HCT116 (cell line): Measurements from ENCODE around the gene RAB34. TPM values are rescaled to one million over a fixed set of nuclear protein-coding genes. Genes with fewer than 3 reads are reported as not detected.

ENCODE experiments used
- ATAC-seq: fragments of 200-7000 bp; cut with Tn5 transposase; 2 replicates; pipeline ENCODE4 v1.9.1; 2020; ENCODE audit warnings: mild to moderate bottlenecking, moderate library complexity
- BruUV-seq: library from RNA; stranded (reverse); fragments of 400-500 nt; replicated peaks from 2 replicates; lab custom pipeline; 2021; lab: Mats Ljungman, UMichigan
- CTCF ChIA-PET: fragments of 300-600 bp; sonication (Branson Sonifier 250); formaldehyde crosslinking; loops from one replicate; lab custom pipeline; 2021; ENCODE audit warnings: antibody characterized with exemption; lab: Charles Lee
- POLR2A ChIA-PET: fragments of 300-600, 350-600 bp; sonication (Branson Sonifier 250); formaldehyde crosslinking; loops from one replicate; lab custom pipeline; 2021; ENCODE audit warnings: antibody characterized with exemption; lab: Charles Lee
- RAD21 ChIA-PET, 2 experiments: fragments of 300-600 bp; sonication (Branson Sonifier 250); formaldehyde crosslinking; loops; one replicate each; lab custom pipeline; 2023; ENCODE audit warnings: low total read pairs in 2 of 2; ENCODE audit not compliant: uncharacterized antibody in 2 of 2, unreplicated experiment in 2 of 2, low non-redundant PET in 1 of 2; lab: Charles Lee
- DNase-seq: peaks from one replicate; pipeline ENCODE4 v3.0.0-alpha.2; 2010; ENCODE audit warnings: low read depth, low spot score
- H2AFZ ChIP-seq: fragments of 200-600 bp; shearing (Covaris generic), sonication (generic); 2 replicates; pipeline ENCODE4 v1.6.1; 2017; ENCODE audit warnings: low read depth, mixed run types, mixed read lengths, antibody characterized with exemption, low read length; ENCODE audit not compliant: poor library complexity, severe bottlenecking
- H3K27ac ChIP-seq: 2 replicates; pipeline ENCODE4 v1.5.1; 2012; ENCODE audit warnings: low read depth, low read length
- H3K27me3 ChIP-seq: fragments of 200-600 bp; sonication (generic); 2 replicates; pipeline ENCODE4 v1.6.1; 2016; ENCODE audit warnings: mixed run types, low read length, mixed read lengths; ENCODE audit not compliant: insufficient read depth
- H3K36me3 ChIP-seq, 2 experiments: fragments of 200-500 bp in 1 of 2; fragments of 200-600 bp in 1 of 2; sonication (Bioruptor generic) in 1 of 2; sonication (generic) in 1 of 2; 2 replicates each; pipeline versions ENCODE4 v1.5.1 to v1.6.1; 2014 to 2016; ENCODE audit warnings: low read length in 2 of 2, inconsistent platforms in 1 of 2, mixed read lengths in 1 of 2, mixed run types in 1 of 2; ENCODE audit not compliant: insufficient read depth in 2 of 2, control insufficient read depth in 1 of 2
- H3K4me1 ChIP-seq, 2 experiments: fragments of 200-600 bp in 1 of 2; sonication (generic) in 1 of 2; 2 replicates each; pipeline versions ENCODE4 v1.5.1 to v1.6.1; 2012 to 2017; ENCODE audit warnings: low read length in 2 of 2, inconsistent platforms in 1 of 2, mild to moderate bottlenecking in 1 of 2, mixed read lengths in 1 of 2, mixed run types in 1 of 2, moderate library complexity in 1 of 2; ENCODE audit not compliant: insufficient read depth in 2 of 2, control insufficient read depth in 1 of 2
- H3K4me2 ChIP-seq: fragments of 200-600 bp; sonication (generic); 2 replicates; pipeline ENCODE4 v1.6.1; 2017; ENCODE audit warnings: mixed run types, low read length, mixed read lengths
- H3K4me3 ChIP-seq, 2 experiments: fragments of 200-600 bp in 1 of 2; sonication (generic) in 1 of 2; replicated peaks in 1 of 2; 2 replicates each; pipeline ENCODE4 v1.5.1; 2011 to 2016; ENCODE audit warnings: low read length in 2 of 2, control low read depth in 1 of 2, low read depth in 1 of 2, mild to moderate bottlenecking in 1 of 2, mixed read lengths in 1 of 2, mixed run types in 1 of 2
- H3K79me2 ChIP-seq: fragments of 200-600 bp; sonication (generic); 2 replicates; pipeline ENCODE4 v1.6.1; 2017; ENCODE audit warnings: mild to moderate bottlenecking, mixed run types, low read length, moderate library complexity, mixed read lengths; ENCODE audit not compliant: insufficient read depth
- H3K9ac ChIP-seq: fragments of 200-600 bp; sonication (generic); 2 replicates; pipeline ENCODE4 v1.6.1; 2016; ENCODE audit warnings: low read length, mixed read lengths
- H3K9me2 ChIP-seq: fragments of 200-600 bp; sonication (generic), shearing (Covaris generic); 2 replicates; pipeline ENCODE4 v1.6.1; 2017; ENCODE audit warnings: mixed run types, mild to moderate bottlenecking, moderate library complexity; ENCODE audit not compliant: insufficient read depth
- H3K9me3 ChIP-seq, 2 experiments: fragments of 200-500 bp in 1 of 2; fragments of 200-600 bp in 1 of 2; sonication (Bioruptor generic) in 1 of 2; sonication (generic) in 1 of 2; 2 replicates each; pipeline ENCODE4 v1.6.1; 2014 to 2017; ENCODE audit warnings: low read length in 2 of 2, mixed read lengths in 2 of 2, inconsistent platforms in 1 of 2, low read depth in 1 of 2, mild to moderate bottlenecking in 1 of 2, mixed run types in 1 of 2, moderate library complexity in 1 of 2; ENCODE audit not compliant: control insufficient read depth in 1 of 2, insufficient read depth in 1 of 2
- H4K20me1 ChIP-seq: fragments of 200-600 bp; sonication (generic), shearing (Covaris generic); 2 replicates; pipeline ENCODE4 v1.6.1; 2017; ENCODE audit warnings: mixed run types, mild to moderate bottlenecking, moderate library complexity; ENCODE audit not compliant: insufficient read depth
- intact Hi-C: fragments of 100-400 bp; cut with micrococcal nuclease; formaldehyde crosslinking; loops from 2 replicates; pipeline ENCODE4 v1.10.0; 2022
- total RNA-seq: library from RNA; stranded (reverse); gene quantifications from one replicate; pipeline ENCODE4 v1.2.1, GENCODE V29; 2021; ENCODE audit not compliant: unreplicated experiment
- TF ChIP-seq, protein P1 (sequence below), 3 experiments: fragments of 200-600 bp in 1 of 3; sonication (generic) in 1 of 3; IDR thresholded peaks in 2 of 3; conservative IDR thresholded peaks in 1 of 3; 2 replicates each; pipeline ENCODE4 v1.5.1; 2012 to 2017; ENCODE audit warnings: low read depth in 2 of 3, low read length in 2 of 3, antibody characterized with exemption in 1 of 3, borderline replicate concordance in 1 of 3, control low read depth in 1 of 3, mild to moderate bottlenecking in 1 of 3, mixed read lengths in 1 of 3, mixed run types in 1 of 3, moderate library complexity in 1 of 3; ENCODE audit not compliant: insufficient read depth in 1 of 3
- TF ChIP-seq, protein P2 (sequence below): IDR thresholded peaks from 2 replicates; pipeline ENCODE4 v1.6.1; 2011; ENCODE audit warnings: mild to moderate bottlenecking, low read length, moderate library complexity; ENCODE audit not compliant: insufficient replicate concordance; ENCODE audit errors: extremely low read depth

Gene RAB34
- total RNA-seq, 1 experiment from 2014 or later, result 0.59 TPM

GRCh38 chr17:28726226-28726626 is 8.6 kb upstream of the RAB34 start, which contains the start of gene TLCD1:
TSS of gene TLCD1 (minus strand) at chr17:28726233. CDS start at chr17:28726097, 136 bp downstream.
- H4K20me1 ChIP-seq, result peaks cover 15% of the 10 kb centered on the region; the same call in 1 of the 2 replicates
- DNase-seq (peak; percentile 53), ATAC-seq (peak; percentile 50)
- no peak within 1 kb of the TSS for H2AFZ ChIP-seq
- H3K9ac ChIP-seq, result peak within 1 kb of the TSS; percentile 90
- peak within 1 kb of the TSS; percentile 89 for H3K27ac ChIP-seq
- peaks cover 35% of the 10 kb centered on the region for H3K79me2 ChIP-seq
- ChIA-PET RAD21 (interaction anchor here (0.6 to 3.3 kb wide), 20 partner anchors 16 to 391 kb away, joined by 3 to 28 read pairs (median 5); partner anchors contain the start of genes PHF12 (in 2 of the 2) and DHRS13 (in 1 of the 2)), POLR2A (interaction anchor here (0.7 to 5.4 kb wide), 12 partner anchors 14 to 240 kb away, joined by 3 to 149 read pairs (median 4); partner anchors contain the start of genes PHF12, PROCA1 and TRAF4), CTCF (interaction anchor here (0.6 to 5.2 kb wide), 26 partner anchors 15 to 390 kb away, joined by 3 to 207 read pairs (median 8); partner anchors contain the start of genes DHRS13, PHF12 and TRAF4)
- peak within 1 kb of the TSS; percentile 59 to 71 for H3K4me3 ChIP-seq
- BruUV-seq, result no TSS peak
- peaks cover 42 to 82% of the 10 kb centered on the region in 2 experiments for H3K4me1 ChIP-seq
- peak within 1 kb of the TSS; percentile 99 for H3K4me2 ChIP-seq
- no peaks in the 10 kb centered on the region for H3K9me3 ChIP-seq
- H3K36me3 ChIP-seq, result peaks cover 18 to 32% of the 10 kb centered on the region in 2 experiments; a peak in 3 of 4 replicates
- TF ChIP-seq, protein P1, sequence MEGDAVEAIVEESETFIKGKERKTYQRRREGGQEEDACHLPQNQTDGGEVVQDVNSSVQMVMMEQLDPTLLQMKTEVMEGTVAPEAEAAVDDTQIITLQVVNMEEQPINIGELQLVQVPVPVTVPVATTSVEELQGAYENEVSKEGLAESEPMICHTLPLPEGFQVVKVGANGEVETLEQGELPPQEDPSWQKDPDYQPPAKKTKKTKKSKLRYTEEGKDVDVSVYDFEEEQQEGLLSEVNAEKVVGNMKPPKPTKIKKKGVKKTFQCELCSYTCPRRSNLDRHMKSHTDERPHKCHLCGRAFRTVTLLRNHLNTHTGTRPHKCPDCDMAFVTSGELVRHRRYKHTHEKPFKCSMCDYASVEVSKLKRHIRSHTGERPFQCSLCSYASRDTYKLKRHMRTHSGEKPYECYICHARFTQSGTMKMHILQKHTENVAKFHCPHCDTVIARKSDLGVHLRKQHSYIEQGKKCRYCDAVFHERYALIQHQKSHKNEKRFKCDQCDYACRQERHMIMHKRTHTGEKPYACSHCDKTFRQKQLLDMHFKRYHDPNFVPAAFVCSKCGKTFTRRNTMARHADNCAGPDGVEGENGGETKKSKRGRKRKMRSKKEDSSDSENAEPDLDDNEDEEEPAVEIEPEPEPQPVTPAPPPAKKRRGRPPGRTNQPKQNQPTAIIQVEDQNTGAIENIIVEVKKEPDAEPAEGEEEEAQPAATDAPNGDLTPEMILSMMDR (IDR thresholded peaks at IDR 0.05 in 2 of 3, conservative IDR thresholded peaks at IDR 0.05 in 1 of 3; ENCODE audit: borderline replicate concordance in 1 of 3, insufficient read depth in 1 of 3, low read depth in 2 of 3, low read length in 2 of 3), result no peak
- TF ChIP-seq, protein P2, sequence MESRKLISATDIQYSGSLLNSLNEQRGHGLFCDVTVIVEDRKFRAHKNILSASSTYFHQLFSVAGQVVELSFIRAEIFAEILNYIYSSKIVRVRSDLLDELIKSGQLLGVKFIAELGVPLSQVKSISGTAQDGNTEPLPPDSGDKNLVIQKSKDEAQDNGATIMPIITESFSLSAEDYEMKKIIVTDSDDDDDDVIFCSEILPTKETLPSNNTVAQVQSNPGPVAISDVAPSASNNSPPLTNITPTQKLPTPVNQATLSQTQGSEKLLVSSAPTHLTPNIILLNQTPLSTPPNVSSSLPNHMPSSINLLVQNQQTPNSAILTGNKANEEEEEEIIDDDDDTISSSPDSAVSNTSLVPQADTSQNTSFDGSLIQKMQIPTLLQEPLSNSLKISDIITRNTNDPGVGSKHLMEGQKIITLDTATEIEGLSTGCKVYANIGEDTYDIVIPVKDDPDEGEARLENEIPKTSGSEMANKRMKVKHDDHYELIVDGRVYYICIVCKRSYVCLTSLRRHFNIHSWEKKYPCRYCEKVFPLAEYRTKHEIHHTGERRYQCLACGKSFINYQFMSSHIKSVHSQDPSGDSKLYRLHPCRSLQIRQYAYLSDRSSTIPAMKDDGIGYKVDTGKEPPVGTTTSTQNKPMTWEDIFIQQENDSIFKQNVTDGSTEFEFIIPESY, result peak; percentile 69
- no peaks in the 10 kb centered on the region for H3K9me2 ChIP-seq
- H3K27me3 ChIP-seq, result no peaks in the 10 kb centered on the region
- intact Hi-C loops, result loop anchor here (2.0 to 5.0 kb wide), 4 partner anchors 123 to 386 kb away; partner anchors contain the start of gene DHRS13
